Smooth muscle cell (in vitro differentiated cells): ENCODE results near the gene SIKE1. TPM values are rescaled to one million over a fixed set of nuclear protein-coding genes. Genes with fewer than 3 reads are reported as not detected.
"Not testable (repeated sequence)": the region's sequence is repeated elsewhere in the genome, so short reads cannot be mapped to it uniquely, and the experiment has no call there.

Source experiments
- DNase-seq: peaks from one replicate; lab custom pipeline; 2025; ENCODE audit not compliant: unreplicated experiment; lab: John Stamatoyannopoulos, UW
- H2AFZ ChIP-seq: fragments of 200-600 bp; sonication (generic); 2 replicates; pipeline ENCODE4 v1.6.0; 2016; ENCODE audit warnings: antibody characterized with exemption, low read depth, mild to moderate bottlenecking
- H3F3A ChIP-seq: fragments of 200-600 bp; sonication (generic); 2 replicates; pipeline ENCODE4 v1.6.0; 2017; ENCODE audit warnings: antibody characterized with exemption, low read depth
- H3K27ac ChIP-seq: fragments of 200-600 bp; sonication (generic); 2 replicates; pipeline ENCODE4 v1.5.1; 2016; ENCODE audit warnings: low read depth, mild to moderate bottlenecking
- H3K27me3 ChIP-seq: fragments of 200-600 bp; sonication (generic); 2 replicates; pipeline ENCODE4 v1.6.1; 2016; ENCODE audit warnings: low read depth, mild to moderate bottlenecking
- H3K36me3 ChIP-seq: fragments of 200-600 bp; sonication (generic); 2 replicates; pipeline ENCODE4 v1.5.1; 2016; ENCODE audit warnings: low read depth
- H3K4me1 ChIP-seq: fragments of 200-600 bp; sonication (generic); 2 replicates; pipeline ENCODE4 v1.5.1; 2016; ENCODE audit warnings: low read depth
- H3K4me2 ChIP-seq: fragments of 200-600 bp; sonication (generic); 2 replicates; pipeline ENCODE4 v1.6.0; 2016; ENCODE audit warnings: mild to moderate bottlenecking
- H3K4me3 ChIP-seq: fragments of 200-600 bp; sonication (generic); 2 replicates; pipeline ENCODE4 v1.5.1; 2016; ENCODE audit warnings: mild to moderate bottlenecking
- H3K79me2 ChIP-seq: fragments of 200-600 bp; sonication (generic); 2 replicates; pipeline ENCODE4 v1.6.0; 2016; ENCODE audit warnings: low read depth, mild to moderate bottlenecking
- H3K9ac ChIP-seq: fragments of 200-600 bp; sonication (generic); 2 replicates; pipeline ENCODE4 v1.6.0; 2016; ENCODE audit warnings: low read depth
- H3K9me3 ChIP-seq: fragments of 200-600 bp; sonication (generic); replicated peaks from 2 replicates; pipeline ENCODE4 v1.5.1; 2016; ENCODE audit warnings: low read depth
- H4K20me1 ChIP-seq: fragments of 200-600 bp; sonication (generic); 2 replicates; pipeline ENCODE4 v1.6.0; 2016; ENCODE audit warnings: low read depth
- WGBS: methylation state at CpG from one replicate; pipeline ENCODE4 v1.1.7; 2016; ENCODE audit warnings: low lambda C conversion rate; 5-methylcytosine and 5-hydroxymethylcytosine counted together
- polyA plus RNA-seq: library from polyadenylated mRNA; unstranded; fragments of >200 nt; fragmentation: Nextera tagmentation; extraction: Ambion mirVana; gene quantifications from 2 replicates; pipeline ENCODE4 v1.2.1, GENCODE V29; 2016
- total RNA-seq: library from RNA; depleted of rRNA; stranded (reverse); fragments of >200 nt; gene quantifications from 2 replicates; pipeline ENCODE4 v1.2.3, GENCODE V29; 2014
- TF ChIP-seq, protein P1 (sequence below): fragments of 200-600 bp; sonication (generic); IDR thresholded peaks from 2 replicates; pipeline ENCODE4 v1.5.1; 2017; ENCODE audit warnings: borderline replicate concordance, mild to moderate bottlenecking, antibody characterized with exemption; ENCODE audit not compliant: insufficient read depth, poor library complexity, severe bottlenecking

SIKE1 gene
- total and polyA plus RNA-seq, 2 experiments from 2014 or later: 37.0 to 70.5 TPM

DNA sequence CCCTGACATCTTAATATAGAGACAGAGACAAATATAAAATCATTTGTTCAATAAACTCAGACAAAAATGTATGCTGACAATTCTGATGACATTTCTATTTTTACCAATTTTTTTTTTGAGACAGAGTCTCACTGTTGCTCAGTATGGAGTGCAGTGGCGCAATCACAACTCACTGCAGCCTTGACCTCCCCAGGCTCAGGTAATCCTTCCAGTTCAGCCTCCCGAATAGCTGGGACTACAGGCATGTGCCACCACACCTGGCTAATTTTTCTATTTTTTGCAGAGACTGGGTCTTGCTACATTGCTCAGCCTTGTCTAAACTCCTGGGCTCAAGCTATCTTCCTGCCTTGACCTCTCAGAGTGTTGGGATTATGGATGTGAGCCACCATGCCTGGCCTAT lies 13.6 kb upstream of the SIKE1 start:
- H3K36me3 ChIP-seq: no peaks in the 10 kb centered on the region
- H3K9me3 ChIP-seq: no peaks in the 10 kb centered on the region
- no peak overlapping the region for H3K9ac ChIP-seq
- no peaks in the 10 kb centered on the region for H3K4me1 ChIP-seq
- DNase-seq: no peak
- H3F3A ChIP-seq: no peaks in the 10 kb centered on the region
- no peak overlapping the region for H2AFZ ChIP-seq
- no peak overlapping the region for H3K4me3 ChIP-seq
- WGBS: 86% methylated on average over 2 of the region's 2 CpGs
- H3K27ac ChIP-seq: no peak overlapping the region
- H4K20me1 ChIP-seq: no peaks in the 10 kb centered on the region
- no peak overlapping the region for H3K4me2 ChIP-seq
- H3K27me3 ChIP-seq: no peaks in the 10 kb centered on the region
- H3K79me2 ChIP-seq: no peaks in the 10 kb centered on the region
- TF ChIP-seq, protein P1, sequence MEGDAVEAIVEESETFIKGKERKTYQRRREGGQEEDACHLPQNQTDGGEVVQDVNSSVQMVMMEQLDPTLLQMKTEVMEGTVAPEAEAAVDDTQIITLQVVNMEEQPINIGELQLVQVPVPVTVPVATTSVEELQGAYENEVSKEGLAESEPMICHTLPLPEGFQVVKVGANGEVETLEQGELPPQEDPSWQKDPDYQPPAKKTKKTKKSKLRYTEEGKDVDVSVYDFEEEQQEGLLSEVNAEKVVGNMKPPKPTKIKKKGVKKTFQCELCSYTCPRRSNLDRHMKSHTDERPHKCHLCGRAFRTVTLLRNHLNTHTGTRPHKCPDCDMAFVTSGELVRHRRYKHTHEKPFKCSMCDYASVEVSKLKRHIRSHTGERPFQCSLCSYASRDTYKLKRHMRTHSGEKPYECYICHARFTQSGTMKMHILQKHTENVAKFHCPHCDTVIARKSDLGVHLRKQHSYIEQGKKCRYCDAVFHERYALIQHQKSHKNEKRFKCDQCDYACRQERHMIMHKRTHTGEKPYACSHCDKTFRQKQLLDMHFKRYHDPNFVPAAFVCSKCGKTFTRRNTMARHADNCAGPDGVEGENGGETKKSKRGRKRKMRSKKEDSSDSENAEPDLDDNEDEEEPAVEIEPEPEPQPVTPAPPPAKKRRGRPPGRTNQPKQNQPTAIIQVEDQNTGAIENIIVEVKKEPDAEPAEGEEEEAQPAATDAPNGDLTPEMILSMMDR: no peak

DNA sequence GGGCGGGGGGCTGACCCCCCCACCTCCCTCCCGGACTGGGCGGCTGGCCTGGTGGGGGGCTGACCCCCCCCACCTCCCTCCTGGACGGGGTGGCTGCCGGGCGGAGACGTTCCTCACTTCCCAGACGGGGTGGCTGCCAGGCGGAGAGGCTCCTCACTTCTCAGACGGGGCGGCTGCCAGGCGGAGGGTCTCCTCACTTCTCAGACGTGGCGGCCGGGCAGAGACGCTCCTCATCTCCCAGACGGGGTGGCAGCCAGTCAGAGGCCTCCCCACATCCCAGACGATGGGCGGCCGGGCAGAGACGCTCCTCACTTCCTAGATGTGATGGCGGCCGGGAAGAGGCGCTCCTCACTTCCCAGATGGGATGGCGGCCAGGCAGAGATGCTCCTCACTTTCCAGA lies 10.1 kb upstream of the SIKE1 start:
- H3K9ac ChIP-seq, H3F3A ChIP-seq, H3K36me3 ChIP-seq, H3K27me3 ChIP-seq, H3K27ac ChIP-seq, H3K4me2 ChIP-seq, H3K4me3 ChIP-seq, H2AFZ ChIP-seq, H3K79me2 ChIP-seq, DNase-seq, H3K9me3 ChIP-seq, H4K20me1 ChIP-seq, H3K4me1 ChIP-seq: not testable (repeated sequence)
- 96% methylated on average over 18 of the region's 25 CpGs for WGBS

DNA sequence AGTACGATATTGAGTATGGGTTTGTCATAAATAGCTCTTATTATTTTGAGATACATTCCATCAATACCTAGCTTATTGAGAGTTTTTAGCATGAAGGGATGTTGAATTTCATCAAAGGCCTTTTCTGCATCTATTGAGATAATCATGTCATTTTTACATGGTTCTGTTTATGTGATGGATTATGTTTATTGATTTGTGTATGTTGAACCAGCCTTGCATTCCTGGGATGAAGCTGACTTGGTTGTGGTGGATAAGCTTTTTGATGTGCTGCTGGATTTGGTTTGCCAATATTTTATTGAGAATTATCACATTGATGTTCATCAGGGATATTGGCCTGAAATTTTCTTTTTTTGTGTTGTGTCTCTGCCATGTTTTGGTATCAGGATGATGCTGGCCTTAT lies 6.0 kb upstream of the SIKE1 start:
- H3K36me3 ChIP-seq, H3K4me2 ChIP-seq, H4K20me1 ChIP-seq, H2AFZ ChIP-seq, H3F3A ChIP-seq, DNase-seq, H3K27ac ChIP-seq, H3K4me1 ChIP-seq, H3K79me2 ChIP-seq, H3K9me3 ChIP-seq, H3K9ac ChIP-seq, H3K4me3 ChIP-seq: not testable (repeated sequence)
- H3K27me3 ChIP-seq: peaks cover 19% of the 10 kb centered on the region
- 82% methylated on average over 1 of the region's 1 CpG for WGBS

DNA sequence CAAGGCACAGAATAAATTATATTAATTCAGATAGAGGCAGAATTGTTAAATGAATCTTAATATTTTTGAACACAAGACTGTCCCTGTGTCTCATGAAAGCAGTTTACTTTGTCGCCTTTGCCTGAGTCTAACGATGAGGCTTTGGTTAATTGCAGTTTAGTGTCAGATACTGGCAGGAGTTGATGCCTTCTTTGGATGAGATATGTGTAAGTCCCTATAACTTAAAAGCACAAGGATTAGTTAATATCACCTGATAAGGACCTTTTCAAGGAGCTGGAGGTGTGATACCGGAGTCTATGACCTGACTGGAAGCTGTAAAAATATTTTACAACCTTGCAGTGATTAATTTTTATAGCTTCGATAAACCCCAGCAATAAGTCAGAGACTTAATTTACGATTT lies 2.0 kb upstream of the SIKE1 start:
- Histone ChIP-seq H3K9ac (no peak overlapping the region), H3K4me2 (no peak overlapping the region), H3K79me2 (peaks cover 26% of the 10 kb centered on the region), H3F3A (no peaks in the 10 kb centered on the region), H3K27me3 (peaks cover 19% of the 10 kb centered on the region), H3K4me3 (no peak overlapping the region), H2AFZ (no peak overlapping the region), H3K36me3 (no peaks in the 10 kb centered on the region), H4K20me1 (no peaks in the 10 kb centered on the region), H3K4me1 (peaks cover 6% of the 10 kb centered on the region), H3K27ac (no peak overlapping the region), H3K9me3 (peaks cover 5% of the 10 kb centered on the region)
- TF ChIP-seq, protein P1: no peak
- WGBS: 76% methylated on average over 5 of the region's 5 CpGs
- DNase-seq: no peak

DNA sequence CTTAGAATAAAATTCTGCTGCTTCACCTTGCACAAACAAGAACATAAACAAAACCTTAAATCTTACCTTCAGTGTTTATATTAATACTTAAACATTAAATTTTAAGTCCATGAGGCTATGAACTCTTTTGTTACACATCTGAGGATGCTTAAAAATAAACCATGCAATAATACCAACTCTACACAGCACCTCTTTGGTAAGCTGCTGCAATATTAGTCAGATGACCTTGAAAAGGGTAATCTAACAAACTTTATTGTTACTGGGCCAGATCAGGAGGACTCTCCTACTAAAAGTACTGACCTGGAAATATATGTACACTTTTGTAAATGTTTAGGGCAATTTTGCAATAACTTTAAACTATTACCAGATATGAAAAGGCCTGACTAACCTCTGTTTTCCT lies 763 bp downstream of the SIKE1 start:
- peak overlapping the region; percentile 93 for H3K4me2 ChIP-seq
- TF ChIP-seq, protein P1: no peak
- H3K4me3 ChIP-seq: peak overlapping the region; percentile 77
- H3K9me3 ChIP-seq: no peaks in the 10 kb centered on the region
- H3F3A ChIP-seq: no peaks in the 10 kb centered on the region
- DNase-seq: no peak
- H3K27ac ChIP-seq: peak overlapping the region; percentile 75
- no peaks in the 10 kb centered on the region for H4K20me1 ChIP-seq
- H3K9ac ChIP-seq: peak overlapping the region; percentile 67
- peaks cover 19% of the 10 kb centered on the region for H3K27me3 ChIP-seq
- H3K4me1 ChIP-seq: peaks cover 6% of the 10 kb centered on the region
- H2AFZ ChIP-seq: peak overlapping the region; percentile 40
- H3K79me2 ChIP-seq: peaks cover 32% of the 10 kb centered on the region
- peaks cover 7% of the 10 kb centered on the region for H3K36me3 ChIP-seq

DNA sequence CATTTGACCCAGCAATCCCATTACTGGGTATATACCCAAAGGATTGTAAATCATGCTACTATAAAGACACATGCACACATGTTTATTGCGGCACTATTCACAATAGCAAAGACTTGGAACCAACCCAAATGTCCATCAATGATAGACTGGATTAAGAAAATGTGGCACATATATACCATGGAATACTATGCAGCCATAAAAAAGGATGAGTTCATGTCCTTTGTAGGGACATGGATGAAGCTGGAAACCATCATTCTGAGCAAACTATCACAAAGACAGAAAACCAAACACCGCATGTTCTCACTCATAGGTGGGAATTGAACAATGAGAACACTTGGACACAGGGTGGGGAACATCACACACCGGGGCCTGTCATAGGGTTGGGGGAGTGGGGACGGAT lies 3.8 kb downstream of the SIKE1 start:
- H2AFZ ChIP-seq, H3K9me3 ChIP-seq, H4K20me1 ChIP-seq, H3K4me2 ChIP-seq, H3K9ac ChIP-seq, DNase-seq, H3K27me3 ChIP-seq, H3K4me3 ChIP-seq, H3K4me1 ChIP-seq, H3K27ac ChIP-seq, H3F3A ChIP-seq: not testable (repeated sequence)
- WGBS: 96% methylated on average over 4 of the region's 4 CpGs
- Histone ChIP-seq H3K36me3 (peaks cover 19% of the 10 kb centered on the region), H3K79me2 (peaks cover 32% of the 10 kb centered on the region)
